GDM1 (cell line): Measurements from ENCODE around the gene KRTAP1-4.
"Not testable (repeated sequence)": the region's sequence is repeated elsewhere in the genome, so short reads cannot be mapped to it uniquely, and the experiment has no call there.

ENCODE experiments used
- DNase-seq: peaks from one replicate; lab custom pipeline; 2025; lab: John Stamatoyannopoulos, UW

The KRTAP1-4 gene, protein sequence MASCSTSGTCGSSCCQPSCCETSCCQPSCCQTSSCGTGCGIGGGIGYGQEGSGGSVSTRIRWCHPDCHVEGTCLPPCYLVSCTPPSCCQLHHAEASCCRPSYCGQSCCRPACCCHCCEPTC

DNA sequence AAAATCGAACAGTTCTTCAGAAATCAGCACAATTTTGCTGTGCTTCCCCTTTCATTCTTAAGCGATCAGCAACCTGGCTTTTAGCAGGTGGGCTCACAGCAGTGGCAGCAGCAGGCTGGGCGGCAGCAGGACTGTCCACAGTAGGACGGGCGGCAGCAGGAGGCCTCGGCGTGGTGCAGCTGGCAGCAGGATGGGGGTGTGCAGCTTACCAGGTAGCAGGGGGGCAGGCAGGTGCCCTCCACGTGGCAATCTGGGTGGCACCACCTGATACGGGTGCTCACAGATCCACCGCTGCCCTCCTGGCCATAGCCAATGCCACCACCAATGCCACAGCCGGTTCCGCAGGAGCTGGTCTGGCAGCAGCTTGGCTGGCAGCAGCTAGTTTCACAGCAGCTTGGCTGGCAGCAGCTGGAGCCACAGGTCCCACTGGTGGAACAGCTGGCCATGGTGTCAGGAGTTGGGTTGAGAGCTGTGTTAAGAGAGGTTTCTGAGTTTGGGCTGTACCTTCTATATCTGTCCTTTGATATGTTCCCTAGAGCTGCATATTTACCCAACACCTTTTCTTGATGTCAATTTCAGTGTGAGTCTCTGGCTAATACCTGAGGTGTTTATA is at the start of gene KRTAP1-4:
Gene KRTAP1-4, minus strand, starts transcription at position 563 of the 613 bp plus-strand sequence. Its CDS starts 117 bp downstream, at position 446.
- no peak for DNase-seq

DNA sequence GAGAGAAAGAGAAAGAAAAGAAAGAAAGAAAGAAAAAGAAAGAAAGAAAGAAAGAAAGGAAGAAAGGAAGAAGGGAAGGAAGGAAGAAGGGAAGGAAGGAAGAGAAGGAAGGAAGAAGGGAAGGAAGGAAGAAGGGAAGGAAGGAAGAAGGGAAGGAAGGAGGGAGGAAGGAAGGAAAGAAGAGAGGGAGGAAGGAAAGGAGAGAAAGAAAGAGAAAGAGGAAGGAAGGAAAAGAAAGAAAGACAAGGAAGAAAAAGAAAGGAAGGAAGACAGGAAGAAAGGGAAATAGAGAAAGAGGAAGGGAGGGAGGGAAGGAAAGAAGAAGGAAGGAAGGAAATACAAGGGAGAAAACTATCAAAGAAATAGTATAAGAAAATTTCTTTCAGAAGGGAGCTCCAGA is 46.8 kb upstream of the KRTAP1-4 start:
- DNase-seq, result no peak

DNA sequence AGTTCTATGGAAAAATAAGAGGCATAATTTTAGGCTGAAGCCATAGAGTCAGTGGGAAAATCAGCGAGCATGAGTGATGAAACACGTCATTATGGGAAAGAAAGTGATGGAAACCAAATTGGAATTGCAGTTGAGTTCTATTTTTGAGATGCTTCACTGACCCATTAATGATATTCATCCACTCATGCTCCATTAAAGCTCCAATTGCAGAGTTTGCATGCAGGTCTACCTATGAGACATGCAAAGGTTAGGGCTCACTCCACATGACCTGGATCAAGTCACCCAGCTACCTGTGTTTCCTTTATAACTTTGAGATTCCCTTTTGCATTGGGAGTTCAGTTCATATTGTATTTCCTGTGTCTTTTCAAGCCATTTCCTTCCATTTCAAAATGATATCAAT is 43.7 kb upstream of the KRTAP1-4 start:
- no peak for DNase-seq

DNA sequence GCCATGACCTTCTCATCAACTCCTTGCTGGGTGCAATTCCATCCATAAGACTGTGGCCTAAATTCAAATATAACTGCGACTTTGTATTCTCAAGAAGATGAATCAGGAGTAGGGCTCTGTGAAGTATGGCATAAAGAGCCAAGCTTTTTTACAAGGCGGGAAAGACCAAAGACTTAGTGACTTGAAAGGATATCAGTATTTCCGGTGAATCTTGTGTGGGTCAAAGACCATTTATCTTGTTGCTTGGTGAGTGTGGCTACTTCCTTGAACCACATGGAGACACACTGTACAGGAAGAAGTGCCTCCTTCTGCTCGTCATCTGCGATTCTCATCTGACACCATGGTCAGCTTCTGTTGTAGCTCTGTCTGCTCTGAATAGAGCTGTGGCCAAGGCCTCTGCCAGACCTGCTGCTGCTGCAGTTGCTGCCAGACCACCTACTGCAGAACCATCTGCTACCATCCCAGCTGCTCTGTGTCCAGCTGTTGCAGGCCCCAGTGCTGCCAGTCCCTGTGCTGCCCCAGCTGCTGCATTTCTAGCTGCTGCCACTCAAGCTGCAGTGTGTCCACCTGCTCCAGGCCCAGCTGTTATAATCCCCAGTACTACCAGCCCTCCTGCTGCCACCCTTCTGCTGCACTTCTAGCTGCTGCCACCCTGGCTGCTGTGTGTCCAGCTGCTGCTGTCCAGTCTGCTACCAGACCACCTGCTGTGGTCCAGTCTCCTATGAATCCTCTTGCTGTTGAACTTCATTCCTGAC is 41.8 kb upstream of the KRTAP1-4 start:
- DNase-seq, result no peak

DNA sequence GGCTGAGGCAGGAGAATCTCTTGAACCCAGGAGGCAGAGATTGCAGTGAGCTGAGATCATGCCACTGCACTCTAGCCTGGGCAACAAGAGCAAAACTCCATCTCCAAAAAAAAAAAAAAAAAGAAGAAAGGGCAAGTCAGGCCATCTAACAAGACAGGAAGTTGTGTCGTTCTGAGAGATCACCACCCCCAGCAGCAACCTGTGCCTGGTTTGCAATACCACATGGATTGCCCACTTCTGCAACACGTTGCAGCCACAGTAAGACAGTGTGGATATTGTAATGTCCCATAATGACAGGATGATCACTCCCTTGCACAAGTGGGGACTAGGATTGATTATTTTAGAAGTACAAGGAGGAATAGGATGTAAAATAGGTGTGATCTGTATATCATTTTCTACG is 39.0 kb upstream of the KRTAP1-4 start:
- no peak for DNase-seq

DNA sequence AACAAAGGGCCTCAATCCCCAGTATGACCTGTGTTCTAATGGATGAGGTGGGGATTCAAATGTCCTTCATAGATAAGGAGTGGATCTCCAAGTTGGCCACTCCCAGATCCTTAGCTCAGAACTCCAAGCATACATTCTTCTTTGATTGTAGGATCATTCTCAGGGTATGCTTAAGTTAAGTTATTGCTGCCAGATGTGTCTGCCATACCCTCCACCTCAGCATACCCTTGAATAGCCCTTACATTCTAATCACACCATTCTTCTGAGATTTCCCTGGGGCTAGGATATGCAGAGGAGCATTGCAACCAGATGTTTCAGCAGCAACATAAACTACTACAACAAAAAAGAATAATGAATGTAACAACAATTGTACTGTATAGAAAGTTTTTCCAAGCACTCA is 37.3 kb upstream of the KRTAP1-4 start:
- no peak for DNase-seq

DNA sequence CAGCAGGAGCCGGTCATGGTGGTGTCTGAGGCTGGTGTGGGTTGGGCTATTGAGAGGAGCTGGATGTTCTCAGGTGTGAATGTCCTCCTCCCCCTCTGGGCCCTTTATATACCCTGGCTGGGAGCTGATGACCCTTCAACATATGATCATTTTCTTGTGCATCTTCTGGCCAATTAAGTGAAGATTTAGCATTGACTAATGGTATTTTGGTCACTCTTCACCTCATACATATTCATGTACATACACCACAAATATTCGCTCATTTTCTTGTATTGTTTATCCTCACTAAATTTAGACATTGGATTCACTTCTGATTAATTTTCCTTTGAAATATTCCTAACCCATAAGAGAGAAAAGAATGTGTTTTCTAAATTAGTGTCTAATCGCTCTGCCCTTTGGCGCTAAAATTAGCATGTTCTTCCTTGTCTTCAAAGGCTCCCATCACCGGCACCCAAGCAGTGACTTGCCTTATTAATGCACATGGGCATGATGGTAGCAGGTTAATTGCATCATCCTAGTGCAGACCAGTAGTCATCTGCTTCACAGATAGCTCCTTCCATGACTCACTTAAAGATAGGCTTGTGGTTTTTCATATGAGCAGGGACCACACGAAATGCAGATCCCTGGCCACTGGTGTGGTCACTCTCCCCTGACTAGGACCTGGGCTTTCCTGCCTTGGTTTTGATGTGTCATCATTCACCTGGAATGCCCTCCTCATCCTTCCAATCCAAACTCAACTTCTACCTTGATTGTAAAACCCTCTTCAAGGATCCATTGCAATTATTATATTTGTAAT is 36.0 kb upstream of the KRTAP1-4 start, which contains the start of gene KRTAP2-4:
Gene KRTAP2-4, minus strand, starts transcription at position 51 of the 796 bp plus-strand sequence. Its CDS starts 34 bp downstream, at position 17.
- DNase-seq, result no peak

DNA sequence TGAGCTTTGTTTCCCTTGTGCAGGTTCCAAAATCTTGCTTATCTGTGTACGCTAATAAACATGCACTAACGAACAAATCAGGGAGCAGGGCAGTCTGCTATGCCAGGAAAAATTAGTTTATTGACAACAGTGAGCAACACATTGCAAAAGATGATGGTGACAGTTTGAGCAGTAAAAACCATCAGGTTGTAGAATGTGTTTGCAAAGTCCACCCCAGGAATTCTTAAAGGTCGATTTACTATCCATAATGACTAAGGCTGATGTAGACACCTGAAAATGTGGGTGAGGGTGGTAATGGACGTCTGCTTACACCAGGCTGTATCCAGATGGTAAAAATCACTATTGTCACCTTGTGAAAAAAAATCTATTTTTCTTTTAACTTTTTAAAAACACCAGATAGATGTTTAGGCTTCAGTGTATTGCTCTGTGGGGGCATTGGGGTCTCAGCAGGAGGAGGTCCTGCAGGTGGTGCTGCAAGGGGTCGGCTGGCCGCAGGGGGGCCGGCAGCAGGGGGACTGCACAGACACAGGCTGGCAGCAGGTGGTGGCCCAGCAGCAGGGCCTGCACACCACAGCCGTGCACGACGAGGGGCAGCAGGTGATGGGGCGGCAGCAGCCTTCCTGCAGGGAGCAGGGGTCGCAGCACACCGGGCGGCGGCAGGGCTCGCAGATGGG is 35.2 kb upstream of the KRTAP1-4 start:
- not testable (repeated sequence) for DNase-seq

DNA sequence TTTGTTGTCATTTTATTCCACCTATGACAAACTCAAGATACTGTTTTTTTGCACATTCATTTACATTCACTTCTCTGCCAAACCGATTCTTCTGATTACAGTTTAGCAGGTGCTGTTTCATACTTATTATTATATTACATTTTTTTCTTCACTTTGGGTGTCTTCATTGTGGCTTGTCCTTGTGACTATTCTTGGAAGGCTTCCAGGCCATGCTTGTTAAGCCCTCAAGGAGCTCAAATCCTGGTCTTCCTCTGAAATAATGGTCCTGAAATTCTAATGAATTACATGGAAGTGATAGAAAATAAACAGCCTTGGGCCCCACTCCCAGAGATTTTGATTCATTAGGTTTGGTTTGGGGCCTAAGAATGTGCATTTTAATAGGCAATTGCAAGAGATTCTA is 34.3 kb upstream of the KRTAP1-4 start:
- DNase-seq, result no peak

DNA sequence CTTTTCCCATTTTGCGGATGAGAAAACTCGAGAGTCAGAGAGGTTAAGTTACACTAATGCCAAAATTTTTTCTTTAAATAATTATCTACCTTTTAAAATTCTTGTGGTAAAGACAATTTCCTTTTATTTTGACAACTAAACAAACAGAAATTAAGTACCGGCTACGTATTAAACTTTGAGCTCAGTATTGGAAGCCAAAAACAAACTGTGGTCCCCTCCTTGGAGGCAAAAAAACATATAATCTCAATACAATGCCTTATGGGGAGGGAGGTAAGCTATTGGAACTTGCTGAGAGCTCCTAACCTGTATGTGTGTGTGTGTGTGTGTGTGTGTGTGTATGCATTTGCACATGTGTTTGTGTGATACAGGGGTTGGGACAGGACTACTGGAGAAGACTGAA is 33.5 kb upstream of the KRTAP1-4 start:
- DNase-seq, result no peak

DNA sequence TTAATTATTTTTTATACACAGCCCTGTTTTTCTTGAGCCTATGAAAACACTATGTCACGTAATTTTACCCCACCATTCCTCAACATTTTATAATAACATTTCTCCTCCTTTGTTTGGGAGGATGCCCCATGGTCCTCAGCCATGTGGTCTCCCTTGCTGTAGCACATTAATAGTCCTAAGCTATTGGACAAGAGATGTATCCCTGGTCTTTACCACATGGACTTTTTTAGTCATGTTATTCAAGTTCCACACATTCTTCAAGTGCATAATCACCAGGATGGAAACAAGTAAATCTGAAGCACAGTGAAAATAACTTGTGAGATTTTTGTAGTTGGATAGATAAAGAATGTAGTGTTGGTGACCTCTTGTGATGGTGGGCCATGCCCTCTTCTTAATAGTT is 32.0 kb upstream of the KRTAP1-4 start:
- DNase-seq, result no peak

DNA sequence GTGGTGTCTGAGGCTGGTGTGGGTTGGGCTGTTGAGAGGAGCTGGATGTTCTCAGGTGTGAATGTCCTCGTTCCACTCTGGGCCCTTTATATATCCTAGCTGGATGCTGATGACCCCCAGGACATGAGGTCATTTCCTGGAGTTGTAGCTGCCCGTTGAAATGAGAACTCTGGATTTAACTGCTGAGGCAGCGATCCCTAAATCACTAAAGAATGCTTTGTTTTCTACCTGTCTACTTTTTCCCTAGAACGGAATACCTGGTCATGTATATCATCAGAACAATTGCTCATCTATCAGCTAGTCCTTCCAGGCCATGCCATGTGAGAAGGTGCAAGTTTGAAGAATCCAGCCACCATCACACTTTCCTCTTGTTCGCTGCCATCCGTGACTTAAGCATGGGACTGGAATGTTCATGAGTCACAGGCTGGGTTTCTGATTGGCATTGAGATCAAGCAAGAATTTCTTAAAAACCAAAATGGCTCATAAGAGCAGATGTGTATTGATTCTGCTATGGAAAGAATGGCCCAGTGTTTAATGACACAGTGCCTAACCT is 30.1 kb upstream of the KRTAP1-4 start, which contains the start of gene KRTAP2-3:
Gene KRTAP2-3, minus strand, starts transcription at position 63 of the 553 bp plus-strand sequence. CDS start 64 bp downstream, outside the sequence.
- DNase-seq, result no peak

DNA sequence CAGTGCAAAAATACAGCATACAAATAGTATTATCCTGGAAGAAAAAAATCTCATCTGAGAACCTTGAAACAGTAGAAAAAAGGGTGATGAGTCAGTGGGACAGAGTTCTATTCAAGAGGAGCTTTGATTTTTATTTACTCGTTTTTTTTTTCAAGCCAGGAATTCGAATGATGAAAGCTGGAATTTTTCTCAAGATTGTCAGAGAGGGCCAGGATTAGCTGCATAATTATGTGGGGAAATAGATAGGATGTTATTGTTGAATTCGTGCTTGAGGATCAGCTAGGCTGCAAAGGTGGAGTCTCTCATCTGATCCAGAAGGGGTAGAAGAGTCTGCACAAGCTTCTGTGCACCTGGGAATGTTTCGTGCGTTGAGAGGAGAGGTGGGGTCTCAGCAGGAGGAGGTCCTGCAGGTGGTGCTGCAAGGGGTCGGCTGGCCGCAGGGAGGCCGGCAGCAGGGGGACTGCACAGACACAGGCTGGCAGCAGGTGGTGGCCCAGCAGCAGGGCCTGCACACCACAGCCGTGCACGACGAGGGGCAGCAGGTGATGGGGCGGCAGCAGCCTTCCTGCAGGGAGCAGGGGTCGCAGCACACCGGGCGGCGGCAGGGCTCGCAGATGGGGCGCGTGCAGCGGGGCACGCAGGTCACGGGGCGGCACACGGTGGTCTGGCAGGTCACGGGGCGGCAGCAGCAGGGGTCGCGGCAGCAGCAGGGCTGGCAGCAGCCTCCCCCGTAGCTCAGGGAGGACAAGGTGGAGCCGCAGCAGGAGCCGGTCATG is 29.5 kb upstream of the KRTAP1-4 start:
- DNase-seq, result not testable (repeated sequence)

DNA sequence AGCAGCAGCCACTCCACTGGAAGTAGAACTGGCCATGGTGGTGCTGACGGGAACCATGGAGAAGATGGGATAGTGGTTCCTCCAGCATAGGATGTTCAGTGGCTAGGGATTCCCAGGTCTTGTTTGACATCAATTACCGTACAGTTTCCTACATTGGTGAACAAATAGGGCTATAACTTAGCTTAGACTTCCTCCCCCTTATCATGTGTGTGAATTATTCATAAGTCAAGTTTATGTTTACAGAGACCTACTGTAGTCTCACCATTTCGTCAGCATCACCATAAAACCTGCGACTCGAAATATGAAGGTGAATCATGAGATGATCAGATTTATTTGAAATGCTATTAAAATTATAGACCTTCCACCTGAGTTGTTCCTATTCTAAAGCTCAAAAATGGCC is 28.7 kb upstream of the KRTAP1-4 start:
- no peak for DNase-seq

DNA sequence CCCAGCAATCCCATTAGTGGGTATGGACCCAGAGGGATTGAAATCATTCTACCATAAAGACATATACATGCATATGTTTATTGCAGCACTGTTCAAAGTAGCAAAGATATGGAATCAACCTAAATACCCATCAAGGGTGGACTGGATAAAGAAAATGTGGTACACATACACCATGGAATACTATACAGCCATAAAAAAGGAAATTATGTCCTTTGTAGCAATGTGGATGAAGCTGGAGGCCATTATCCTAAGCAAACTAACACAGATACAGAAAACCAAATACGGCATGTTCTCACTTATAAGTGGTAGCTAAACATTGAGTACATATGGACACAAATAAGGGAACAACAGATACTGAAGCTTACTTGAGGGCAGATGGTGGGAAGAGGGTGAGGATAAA is 27.6 kb upstream of the KRTAP1-4 start:
- no peak for DNase-seq

DNA sequence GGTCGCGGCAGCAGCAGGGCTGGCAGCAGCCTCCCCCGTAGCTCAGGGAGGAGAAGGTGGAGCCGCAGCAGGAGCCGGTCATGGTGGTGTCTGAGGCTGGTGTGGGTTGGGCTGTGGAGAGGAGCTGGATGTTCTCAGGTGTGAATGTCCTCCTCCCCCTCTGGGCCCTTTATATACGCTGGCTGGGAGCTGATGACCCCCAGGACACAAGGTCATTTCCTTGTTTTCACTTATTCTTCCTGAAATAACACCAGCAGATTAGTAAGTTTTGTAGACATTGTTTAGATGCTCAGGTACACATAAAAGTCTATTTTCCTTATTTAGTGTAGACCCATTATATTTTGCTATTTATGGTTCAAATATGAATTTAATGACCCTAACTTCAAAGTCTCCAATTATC is 25.1 kb upstream of the KRTAP1-4 start, which contains the start of gene KRTAP2-2:
Gene KRTAP2-2, minus strand, starts transcription at position 101 of the 400 bp plus-strand sequence. Its CDS starts 19 bp downstream, at position 82.
- DNase-seq, result not testable (repeated sequence)

DNA sequence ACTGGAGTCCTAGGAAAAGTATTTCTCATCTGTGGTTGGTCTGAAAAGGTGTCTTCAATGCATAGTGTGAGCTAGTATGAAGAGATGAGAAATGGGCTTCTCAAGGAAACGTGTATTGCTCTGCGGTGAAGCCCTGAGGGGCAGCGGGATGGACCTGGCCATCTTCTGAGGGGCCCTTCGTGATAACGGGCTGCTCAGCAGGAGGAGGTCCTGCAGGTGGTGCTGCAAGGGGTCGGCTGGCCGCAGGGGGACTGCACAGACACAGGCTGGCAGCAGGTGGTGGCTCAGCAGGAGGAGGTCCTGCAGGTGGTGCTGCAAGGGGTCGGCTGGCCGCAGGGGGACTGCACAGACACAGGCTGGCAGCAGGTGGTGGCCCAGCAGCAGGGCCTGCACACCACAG is 24.6 kb upstream of the KRTAP1-4 start:
- DNase-seq, result not testable (repeated sequence)

DNA sequence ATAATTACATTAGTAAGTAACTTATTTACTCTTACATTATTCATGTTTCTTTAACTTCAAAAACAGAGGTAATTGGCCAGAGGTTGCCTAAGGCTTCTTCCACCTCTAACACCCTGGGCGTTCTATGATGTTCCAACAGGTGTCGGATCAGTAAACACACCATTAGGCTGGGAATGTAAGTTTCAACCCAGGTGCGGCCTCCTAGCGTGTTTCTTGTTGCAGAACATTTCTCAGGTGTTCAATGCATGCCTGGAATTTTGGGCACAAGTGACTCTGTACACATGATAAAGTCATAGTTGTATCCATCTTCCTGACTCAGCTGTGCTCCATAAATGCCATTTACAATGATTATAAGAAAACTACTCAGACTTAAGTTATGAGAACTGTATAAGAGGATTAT is 24.0 kb upstream of the KRTAP1-4 start:
- no peak for DNase-seq

DNA sequence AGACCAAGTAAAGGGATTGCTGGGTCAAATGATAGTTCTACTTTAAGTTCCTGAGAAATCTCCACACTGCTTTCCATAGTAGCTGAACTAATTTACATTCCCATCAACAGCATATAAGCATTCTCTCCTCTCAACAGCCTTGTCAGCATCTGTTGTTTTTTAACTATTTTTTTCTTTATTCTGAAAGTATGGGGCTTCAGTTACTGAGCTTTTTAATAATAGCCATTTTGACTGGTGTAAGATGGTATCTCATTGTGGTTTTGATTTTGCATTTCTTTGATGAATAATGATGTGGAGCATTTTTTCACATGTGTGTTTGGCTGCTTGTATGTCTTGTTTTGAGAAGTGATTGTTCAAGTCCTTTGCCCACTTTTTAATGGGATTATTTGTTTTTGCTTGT is 22.6 kb upstream of the KRTAP1-4 start:
- DNase-seq, result no peak

DNA sequence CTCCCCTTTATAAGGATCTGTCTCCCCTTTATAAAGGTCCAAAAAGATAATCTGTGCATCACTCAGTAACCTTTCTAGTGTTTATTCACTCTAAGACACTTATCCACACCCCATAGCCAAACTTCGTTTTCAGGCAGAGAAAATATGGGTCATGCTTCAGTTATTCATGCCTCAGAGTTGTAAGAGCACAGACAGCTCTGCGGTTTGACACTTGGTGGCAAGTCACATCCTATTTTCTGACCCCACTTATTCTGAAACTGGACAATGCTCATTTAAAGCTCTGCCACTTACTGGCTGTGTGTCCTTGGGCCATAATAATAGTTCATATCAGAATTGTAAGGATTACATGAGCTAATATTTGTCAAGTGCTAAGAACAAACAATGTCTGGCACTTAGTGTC is 19.1 kb upstream of the KRTAP1-4 start:
- DNase-seq, result no peak

DNA sequence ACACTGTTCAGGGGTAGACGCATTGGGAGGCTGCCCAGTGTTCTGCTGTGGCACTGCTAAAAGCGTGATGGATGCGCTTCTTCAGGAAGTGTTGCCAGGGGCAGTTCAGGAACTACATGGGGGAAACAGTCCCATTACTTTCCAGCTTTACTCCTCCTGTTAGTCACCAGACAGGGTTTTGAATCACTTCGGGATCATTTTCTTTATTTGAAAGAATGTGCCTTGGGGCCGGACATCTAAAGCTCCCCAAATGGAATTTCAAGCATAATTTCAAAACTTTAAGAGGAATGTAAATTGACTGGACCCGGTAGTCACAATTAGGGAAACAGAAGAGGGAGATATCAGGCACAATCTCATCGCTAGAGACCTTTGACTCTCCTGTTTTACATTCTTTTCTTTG is 18.4 kb upstream of the KRTAP1-4 start:
- DNase-seq, result no peak
